DMS 273 treated with DMSO at 0.1 percent for 48 hours (cell line): Measurements from ENCODE around the gene KRT222.

Experiments
- DNase-seq: peaks from one replicate; lab custom pipeline; 2025; lab: John Stamatoyannopoulos, UW

Gene KRT222

DNA sequence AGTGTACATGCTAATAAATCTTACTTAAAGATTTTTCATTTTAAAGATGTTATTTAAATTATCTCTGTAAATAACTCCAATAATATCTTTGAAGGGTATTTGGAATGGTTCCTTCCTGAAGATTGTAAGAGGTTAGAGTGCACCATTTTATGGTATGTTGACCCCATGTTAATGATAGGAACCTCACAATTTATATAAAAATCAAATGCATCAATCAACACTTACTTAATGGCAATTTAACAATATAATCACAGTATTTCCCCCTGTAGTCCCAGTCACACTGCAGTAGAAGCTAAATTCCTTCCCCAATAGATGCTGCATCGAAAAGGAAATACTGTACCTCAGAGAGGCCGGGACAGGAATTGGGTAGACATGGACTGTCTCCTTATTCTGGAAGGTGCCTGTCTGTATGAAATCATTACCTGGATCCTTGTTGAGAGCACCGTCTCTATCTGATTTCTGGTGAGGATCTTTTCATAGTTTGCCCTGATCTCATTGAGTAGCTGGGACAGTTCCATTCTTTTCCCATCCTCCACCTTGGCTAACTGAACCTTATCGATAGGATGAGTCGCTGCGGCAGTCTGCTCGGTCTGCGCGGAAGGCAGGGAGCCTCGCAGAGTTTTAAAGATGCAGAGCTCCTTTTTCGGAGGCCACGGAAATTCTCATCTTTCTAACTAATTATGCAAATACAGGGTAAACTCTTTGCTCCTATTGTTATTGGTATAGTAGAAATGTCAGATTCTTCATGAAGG, at the start of gene KRT222:
TSS of gene KRT222 (minus strand) at position 596 of the 752 bp plus-strand sequence. CDS start at position 518, 78 bp downstream.
- DNase-seq = no peak

DNA sequence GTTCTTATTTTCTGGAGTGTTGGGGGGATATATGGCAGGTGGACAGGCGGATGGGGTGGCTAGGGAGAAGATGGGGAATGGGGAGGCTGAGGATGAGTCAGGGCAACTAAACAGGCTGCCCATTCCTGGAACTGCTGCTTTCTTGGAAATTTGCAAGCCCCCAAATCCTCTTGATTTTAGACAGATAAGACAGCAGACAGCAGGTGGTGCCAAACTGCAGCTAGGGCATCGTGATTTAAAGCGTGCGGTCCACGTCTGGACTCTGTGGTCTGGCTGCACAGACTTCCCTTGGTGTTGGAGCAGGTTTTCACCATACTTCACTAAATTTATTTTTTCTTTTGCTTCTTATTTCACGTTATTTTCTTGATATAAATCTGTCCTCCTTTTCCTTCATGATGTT, 49.5 kb upstream of the KRT222 start:
- no peak for DNase-seq

DNA sequence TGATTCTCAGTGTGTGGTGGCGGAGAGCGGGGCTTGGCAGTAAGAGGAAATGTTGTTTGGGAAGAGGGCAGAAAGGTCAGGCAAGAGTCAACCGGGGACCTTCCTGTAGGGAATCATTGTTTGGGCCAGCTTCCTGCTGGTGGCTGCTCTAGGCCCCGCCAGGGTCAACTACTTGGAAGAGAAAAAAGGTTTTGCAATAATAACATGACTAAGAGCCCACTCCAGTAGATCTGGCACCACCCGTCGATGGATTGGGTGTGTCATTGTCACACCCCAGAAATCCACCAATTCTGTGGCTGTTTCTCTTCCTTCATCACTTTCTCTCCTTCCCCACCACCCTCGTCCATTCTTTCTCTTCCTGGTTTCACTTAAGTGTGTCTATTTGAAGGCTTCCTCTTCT, 42.8 kb upstream of the KRT222 start:
- no peak for DNase-seq

DNA sequence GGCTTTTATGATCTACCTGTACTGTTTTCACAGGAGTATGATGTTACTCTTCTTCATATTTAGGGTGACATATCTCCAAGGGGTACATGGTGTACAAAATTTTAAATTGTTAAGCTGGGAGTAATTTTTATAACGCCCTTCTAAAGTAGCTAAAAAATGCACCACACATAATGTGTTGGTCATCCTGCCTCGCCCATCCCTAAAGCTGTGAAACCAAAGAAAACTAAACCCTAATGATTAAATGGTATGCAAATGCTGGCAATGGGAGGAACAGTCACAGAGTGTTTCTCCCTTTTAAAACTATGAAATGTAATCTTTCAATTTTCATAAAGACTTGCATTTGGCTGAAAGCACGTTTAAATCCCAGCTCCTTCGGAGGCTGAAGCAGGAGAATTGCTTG, 40.6 kb upstream of the KRT222 start:
- DNase-seq = no peak

DNA sequence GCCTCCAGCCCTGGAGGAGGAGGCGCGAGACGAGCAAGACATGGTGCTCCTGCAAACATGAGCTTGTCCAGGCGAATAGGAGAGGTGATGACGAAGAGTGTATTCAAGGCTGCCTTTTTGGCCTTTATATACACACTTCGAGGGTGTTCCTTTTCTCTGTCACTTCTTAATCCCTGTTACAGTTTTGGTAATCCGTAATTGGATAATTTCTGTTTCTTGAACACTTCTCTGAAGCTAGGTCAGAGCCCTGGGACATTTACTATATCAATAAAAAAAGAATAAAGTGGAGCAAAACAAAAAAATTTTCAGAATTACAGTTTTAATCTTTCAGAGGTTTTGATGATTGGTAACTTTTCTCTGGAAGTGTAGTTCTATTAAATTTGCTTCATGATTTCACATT, 38.7 kb upstream of the KRT222 start, which contains the start of gene KRT24:
TSS of gene KRT24 (minus strand) at position 101 of the 400 bp plus-strand sequence. CDS start at position 42, 59 bp downstream.
- DNase-seq = no peak

DNA sequence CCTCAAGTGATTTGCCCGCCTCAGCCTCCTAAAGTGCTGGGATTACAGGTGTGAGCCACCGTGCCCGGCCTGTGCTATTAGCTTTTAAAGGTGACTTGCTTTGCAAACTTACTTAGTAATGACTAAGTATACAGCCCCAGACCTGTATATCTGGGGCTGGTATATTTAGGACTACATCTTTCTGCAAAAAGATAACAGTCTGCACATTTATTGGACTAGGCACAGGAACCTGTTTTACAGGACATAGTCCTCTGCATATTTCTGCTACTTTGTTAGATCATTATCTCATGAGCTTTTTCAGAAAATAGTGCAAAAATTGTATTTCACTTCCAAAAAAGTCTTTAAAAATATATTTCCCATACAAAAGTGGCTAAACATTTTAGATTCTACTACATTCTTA, 37.3 kb upstream of the KRT222 start:
- no peak for DNase-seq

DNA sequence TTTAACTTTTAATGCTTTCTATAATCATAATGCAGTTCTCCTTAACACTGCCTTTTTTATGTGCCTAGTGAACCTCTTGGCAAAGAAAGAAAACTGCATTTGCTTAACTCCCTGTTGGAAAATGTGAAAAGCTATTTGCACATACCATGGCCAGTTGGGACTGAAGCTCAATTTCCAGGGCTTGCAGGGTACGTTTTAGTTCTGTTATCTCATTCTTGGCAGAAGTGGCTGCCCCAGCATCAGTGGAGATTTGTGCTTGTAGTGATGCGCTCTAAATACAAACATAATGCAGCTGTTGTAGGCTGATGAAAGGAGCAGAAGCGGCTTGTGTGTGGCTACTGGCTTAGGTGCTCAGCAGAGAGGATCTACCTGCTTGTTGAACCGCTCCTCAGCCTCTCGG, 34.9 kb upstream of the KRT222 start:
- DNase-seq = no peak

DNA sequence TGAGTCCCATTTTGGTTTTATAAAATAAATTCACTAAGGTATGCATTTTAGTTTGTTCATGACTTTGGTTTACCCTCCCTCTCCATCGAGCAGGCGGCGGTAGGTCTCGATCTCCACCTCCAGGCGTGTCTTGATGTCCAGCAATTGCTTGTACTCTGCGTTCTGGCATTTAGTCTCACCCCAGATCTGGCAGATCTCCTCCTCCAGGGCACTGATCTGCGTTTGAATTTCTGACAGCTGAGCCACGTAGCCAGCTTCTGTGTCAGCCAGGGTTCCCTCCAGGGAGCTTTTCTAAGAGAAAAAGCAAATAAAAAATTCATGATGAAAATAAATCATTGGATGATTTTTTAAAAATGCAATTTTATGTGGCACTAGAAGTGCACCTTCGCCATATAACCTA, 34.4 kb upstream of the KRT222 start:
- DNase-seq = no peak

DNA sequence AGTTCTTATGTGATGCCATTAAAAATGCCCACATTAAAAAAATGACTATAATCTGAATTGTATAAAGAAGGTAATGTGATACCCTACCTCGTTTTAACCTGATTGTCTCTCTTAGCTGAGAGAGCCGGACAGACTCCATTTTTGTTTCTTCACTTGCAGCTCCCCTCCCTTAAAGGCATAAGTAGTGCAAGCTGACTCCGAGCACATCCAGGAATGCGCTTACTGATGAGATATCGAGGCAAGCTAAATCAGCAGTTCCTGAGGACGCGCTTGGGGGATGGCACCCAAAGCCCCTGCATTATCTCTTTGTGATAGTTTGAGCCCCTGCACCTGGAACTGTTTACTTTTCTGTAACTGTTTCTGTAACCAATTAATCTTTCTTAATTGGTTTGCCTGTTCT, 32.3 kb upstream of the KRT222 start:
- DNase-seq = no peak

DNA sequence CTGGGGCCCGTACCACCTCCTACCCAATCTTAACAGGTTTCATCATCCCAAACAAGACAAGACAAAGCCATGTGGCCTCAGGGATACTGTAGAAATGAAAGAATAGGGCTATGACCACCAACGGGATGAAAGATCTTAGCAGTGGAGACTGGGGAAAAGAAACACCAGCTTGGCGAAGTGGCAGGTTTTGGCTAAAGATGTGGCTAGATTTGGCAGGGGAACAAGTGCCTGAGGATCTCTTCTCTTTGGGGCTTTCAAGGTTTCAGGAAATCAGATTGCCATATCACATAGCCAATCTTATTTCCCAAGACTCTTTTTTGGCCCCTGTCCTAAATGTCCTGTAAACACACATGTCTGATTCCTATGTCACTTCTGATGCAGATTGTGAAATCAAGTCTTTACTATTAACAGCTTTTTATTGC, 31.7 kb upstream of the KRT222 start:
- DNase-seq = no peak

DNA sequence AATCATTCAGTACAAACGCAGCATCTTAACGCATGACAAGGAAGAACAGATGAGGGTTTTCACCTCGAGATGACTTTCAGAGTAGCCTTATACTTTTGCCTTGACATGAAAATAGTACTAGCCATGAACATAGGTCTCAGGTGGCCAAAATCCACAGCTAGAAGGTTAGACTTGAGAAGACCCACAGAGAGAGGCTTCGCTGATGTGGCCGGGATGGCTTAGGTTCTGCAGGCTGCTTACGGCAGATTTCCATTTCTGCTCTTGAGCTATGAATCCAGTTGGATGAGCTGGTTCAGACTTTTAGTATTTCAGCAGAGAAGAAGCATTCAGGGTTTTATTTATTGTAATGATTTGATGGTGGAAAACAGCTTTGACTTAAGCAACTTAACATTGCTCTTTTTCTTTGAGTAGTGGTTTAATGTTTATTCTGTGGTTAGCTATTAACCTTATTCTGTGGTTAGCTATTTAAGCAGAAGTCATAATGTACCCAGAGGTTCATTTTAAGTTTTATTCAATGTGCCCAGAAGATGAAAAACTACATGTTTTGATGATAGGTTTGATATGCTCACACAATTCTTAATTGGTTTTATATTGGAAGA, 31.0 kb upstream of the KRT222 start:
- DNase-seq = no peak

DNA sequence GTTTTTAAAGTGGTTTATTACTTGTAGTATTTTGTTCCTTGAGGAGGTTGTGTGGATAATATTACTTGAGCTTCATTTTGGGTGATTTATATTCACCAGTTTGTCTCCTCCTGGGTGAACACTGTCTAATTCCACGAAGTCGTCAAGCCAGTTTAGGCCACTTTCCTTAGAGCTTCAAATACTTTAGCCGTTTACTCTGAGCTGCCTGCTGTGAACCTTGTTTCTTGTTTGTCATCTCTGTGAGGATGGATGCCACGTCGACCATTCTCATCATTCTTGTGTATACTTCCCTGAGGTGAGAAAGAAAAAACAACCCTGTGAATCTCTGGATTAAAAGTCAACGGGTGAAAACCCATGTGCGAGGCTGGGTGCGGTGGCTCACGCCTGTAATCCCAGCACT, 29.6 kb upstream of the KRT222 start:
- DNase-seq = no peak

DNA sequence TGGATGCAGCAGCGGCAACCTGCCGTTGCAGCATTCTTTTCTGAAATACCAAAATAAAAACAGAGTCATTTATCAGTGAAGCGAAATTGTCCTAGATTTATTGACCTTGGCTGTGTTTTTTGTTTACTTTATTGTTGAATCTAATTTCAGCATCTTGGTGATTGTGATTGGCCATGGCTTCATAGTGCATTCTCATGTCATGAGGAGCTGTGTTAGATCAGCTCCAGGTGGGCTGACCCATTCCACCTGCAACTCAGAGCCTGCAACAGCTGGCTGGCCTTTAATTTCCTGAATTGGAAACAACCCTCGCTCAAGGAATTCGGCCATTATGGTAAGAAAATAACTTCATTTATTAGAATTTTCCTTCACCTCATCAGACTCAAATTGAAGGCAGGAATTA, 22.1 kb upstream of the KRT222 start:
- no peak for DNase-seq

DNA sequence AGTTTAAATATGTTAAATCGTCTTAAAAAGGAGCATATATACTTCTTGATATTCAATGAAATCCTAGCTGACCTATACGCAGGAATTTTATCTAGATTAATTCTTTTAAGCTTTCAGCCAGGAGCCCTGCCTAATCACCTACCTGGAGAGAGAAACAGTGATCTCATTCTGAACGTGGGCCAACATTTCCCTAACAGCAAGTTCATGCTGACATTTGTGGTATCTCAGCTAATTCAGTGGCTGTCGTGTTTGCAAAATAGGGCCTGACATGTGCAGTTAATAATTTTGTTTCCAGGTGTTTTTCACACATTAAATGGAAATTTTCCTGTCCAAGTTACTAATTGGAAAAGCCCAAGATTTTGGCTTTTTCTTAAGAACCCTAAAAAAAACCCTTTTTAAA, 21.2 kb upstream of the KRT222 start:
- DNase-seq = no peak

DNA sequence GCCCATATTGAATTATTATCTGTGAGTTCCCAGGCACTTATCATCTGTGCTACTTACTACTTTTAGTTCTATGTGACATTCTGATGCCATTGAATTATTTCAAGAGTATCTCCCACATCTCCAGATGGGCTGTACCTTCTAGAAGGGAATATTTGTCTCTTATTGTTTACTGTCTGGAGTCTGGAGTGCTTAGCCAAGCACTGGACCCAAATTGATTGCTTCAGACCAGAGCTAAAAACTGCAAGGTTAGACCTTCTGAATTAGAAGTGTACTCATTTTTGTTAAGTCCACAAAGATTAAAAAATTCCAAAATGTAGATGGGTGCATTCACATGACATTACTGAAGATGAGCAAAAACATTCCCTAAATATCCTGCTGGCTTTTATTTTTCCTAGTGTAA, 16.0 kb upstream of the KRT222 start:
- no peak for DNase-seq

DNA sequence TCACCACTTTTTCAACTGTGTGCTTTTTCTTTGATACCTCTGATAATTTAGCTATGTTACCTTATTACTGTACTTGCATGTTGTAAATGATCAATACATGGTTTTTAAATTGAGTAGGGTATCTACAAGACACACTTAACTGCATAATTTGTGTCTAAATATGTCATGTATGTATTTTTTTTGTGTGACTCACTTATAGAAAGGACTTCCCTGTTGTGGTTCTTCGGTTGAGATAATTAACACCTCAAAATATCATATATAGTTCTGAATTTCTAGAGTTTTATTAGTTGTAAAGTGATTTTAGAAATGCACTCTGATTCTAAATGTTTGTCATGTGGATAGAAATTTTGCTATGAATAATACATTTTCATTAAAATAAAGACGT, 14.5 kb upstream of the KRT222 start:
- DNase-seq = no peak

DNA sequence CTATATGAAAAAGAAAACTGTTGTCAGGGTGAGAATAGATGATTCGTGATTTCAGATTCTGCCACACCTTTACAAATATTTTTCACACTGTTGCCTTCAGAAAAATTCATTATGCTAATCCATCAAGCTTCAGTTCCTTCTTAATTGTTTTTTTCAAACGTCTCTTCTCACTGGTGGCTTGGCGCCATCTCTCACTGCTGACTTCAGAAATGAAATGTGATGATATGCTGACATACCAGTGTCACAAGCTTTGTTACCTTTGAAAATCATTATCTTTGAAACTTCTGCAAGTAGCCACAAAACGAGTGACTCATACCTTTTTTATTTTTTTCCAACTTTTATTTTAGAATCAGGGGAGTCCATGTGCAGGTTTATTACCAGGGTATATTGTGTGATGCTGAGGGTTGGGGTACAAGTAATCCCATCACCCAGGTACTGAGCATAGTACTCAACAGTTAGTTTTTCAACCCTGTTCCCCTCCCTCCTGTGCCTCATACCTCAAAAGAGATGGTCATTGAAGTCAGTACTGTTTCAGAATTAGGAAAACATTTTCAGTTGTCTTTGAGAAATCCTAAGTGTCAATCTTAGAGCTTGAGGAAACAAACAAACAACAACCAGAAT, 14.0 kb upstream of the KRT222 start:
- no peak for DNase-seq

DNA sequence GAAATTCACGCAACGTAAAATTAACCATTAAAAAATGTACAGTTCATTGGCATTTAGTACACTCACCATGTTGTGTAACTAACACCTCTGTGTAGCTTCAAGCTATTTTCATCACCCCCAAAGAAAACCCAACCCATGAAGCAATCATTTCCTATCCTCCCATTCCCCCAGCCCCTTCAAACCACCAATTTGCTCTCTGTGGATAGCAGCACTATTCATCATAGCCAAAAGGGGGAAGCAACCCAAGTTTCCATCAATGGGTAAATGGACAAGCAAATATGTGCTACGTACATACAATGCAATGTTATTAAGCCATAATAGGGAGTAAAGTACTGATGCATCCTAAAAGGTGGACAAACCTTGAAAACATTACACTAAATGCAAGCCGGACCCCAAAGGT, 10.9 kb upstream of the KRT222 start:
- DNase-seq = no peak

DNA sequence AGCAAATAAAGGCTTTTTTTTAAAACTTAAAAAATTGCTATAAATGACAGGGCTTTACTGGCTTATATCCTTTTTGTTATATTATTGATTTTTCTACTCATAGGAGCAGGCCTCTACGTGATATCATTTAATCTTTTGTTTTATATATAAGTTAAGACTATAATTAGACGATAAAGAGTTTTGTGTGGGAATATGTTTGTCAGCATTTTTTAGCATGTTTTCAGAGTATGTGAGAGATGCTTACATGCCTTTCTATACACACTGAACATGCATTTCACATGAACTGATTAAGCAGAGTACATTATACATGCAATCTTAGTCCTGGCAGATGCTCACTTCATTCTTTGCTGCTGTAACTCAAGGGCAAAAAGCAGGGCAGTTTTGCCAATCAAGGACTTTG, 7.7 kb upstream of the KRT222 start:
- no peak for DNase-seq

DNA sequence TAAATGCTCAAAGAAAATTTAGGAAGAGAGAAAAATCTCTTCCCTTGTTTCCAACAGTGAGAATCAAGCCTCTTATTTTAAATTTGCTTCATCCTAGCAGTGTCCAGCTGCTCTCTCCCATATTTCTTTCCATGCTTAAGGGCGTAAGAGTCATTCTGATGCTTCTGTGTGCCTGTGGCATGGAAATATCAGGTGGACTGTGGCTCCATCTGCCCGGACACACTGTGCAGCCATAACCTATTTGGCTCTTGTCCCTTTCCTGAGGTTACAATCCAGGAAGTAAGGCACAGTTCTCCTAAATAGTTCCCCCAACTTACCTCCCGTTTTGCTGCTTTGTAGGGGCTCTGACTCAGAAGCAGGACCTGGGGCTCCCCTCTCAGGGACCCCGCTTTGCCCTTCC, 6.3 kb upstream of the KRT222 start:
- no peak for DNase-seq

DNA sequence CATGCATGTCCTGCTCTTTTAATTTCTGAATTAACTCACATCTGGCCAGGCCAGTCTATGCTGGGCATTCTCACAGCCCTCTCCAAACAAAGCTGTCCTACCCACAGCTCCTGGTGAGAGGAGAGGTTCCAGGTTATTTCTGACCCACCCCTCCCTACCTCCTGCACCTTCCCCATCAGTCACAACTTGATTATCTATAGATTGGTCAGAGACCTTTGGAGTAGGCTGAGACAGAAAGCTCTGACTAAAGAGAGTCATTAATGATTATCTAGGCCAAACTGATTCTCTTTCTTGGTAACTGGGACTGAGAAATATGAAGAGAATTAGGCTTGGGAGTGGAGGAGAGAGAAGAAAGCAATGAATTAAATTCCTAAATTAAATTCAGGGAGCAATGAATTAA, 1.4 kb upstream of the KRT222 start:
- no peak for DNase-seq

DNA sequence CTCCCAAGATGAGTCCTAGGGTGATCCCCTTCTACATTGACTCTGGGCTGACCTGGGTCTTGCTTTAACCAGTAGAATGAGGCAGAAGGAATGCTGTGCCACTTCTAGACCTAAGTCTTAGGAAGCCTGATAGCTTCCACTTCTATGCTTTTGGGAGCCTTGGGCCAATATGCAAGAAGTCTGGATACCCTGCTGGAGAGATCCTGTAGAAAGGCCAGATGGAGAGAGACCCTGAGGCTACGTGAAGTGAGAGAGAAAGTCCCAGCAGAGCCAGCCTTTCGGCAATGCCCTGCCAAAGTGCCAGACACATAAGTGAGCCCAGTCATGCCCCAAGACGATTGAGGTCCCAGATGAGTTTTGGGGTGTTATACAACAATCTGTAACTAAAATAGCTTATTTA, 1.7 kb downstream of the KRT222 start:
- no peak for DNase-seq

DNA sequence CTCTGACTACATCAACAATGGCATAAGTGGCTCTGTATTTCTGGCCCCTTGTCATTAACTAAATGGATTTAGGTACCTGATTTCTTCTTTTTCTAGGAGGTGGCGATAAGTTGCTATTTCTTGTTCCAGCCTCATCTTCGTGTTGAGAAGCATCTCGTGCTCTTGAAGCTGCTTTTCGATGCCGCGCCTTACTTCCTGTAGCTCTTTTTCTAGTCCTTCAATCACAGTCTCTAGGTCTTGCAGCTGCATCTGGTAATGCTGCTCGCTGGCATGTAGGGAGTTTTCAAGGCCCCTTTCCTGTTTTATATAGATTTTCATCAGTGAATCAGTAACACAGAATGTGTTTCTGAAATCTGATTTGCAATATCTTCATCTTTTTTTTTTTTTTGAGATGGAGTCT, 5.1 kb downstream of the KRT222 start:
- no peak for DNase-seq

DNA sequence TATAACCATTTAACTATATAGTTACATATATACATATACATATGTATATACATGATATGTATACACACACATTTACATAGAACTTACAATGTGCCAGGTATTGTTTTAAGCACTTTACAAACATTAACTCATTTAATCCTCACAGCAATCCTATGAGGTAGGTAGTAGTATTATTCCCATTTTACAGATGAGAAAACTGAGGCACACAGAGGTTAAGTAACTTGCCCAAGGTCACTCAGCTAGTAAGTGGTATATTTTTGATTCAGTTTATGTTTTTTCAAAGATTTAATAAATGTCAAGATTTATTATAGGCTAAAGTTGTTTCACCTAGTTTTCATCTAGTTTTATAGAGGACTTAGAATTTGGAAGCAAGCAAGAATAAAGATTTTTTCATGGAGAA, 6.6 kb downstream of the KRT222 start:
- no peak for DNase-seq
